SK-N-SH (cell line): ENCODE data around the gene TERT.

Experiments used
- CTCF ChIP-seq: fragments of 200-600 bp; sonication (generic); IDR thresholded peaks from 2 replicates; pipeline ENCODE4 v1.6.1; 2017; ENCODE audit warnings: antibody characterized with exemption, mild to moderate bottlenecking, moderate library complexity
- POLR2AphosphoS5 ChIP-seq: IDR thresholded peaks from 2 replicates; pipeline ENCODE4 v1.6.1; 2012; ENCODE audit warnings: low read depth, low read length
- SIN3A ChIP-seq: IDR thresholded peaks from 2 replicates; pipeline ENCODE4 v1.6.1; 2012; ENCODE audit warnings: low read depth, mild to moderate bottlenecking, low read length, moderate library complexity, borderline replicate concordance
- SMC3 ChIP-seq: IDR thresholded peaks from 2 replicates; pipeline ENCODE4 v1.6.1; 2012; ENCODE audit warnings: low read depth, low read length, improper control_type of control experiment
- TEAD4 ChIP-seq: IDR thresholded peaks from 2 replicates; pipeline ENCODE4 v1.4.0; 2012; ENCODE audit warnings: mild to moderate bottlenecking, borderline replicate concordance; ENCODE audit not compliant: insufficient read depth

- TF ChIP-seq SMC3 (no peak), CTCF (no peak), TEAD4 (no peak), SIN3A (no peak), POLR2AphosphoS5 (no peak)
These were observed 40.8 kb upstream of the TERT start for GRCh38 chr5:1335540-1336095.
